WI38 (cell line): ENCODE measurements around the gene TDRD15.
"Not testable (repeated sequence)": the region's sequence is repeated elsewhere in the genome, so short reads cannot be mapped to it uniquely, and the experiment has no call there.

Source experiments
- H3K4me3 ChIP-seq: 2 replicates; pipeline ENCODE4 v1.5.1; 2011; ENCODE audit warnings: low read depth, mild to moderate bottlenecking, control low read depth, low read length
- TF ChIP-seq, protein P1 (sequence below): IDR thresholded peaks from 2 replicates; pipeline ENCODE4 v1.5.1; 2012; ENCODE audit warnings: low read depth, mild to moderate bottlenecking, control low read depth, low read length

TDRD15 gene

DNA sequence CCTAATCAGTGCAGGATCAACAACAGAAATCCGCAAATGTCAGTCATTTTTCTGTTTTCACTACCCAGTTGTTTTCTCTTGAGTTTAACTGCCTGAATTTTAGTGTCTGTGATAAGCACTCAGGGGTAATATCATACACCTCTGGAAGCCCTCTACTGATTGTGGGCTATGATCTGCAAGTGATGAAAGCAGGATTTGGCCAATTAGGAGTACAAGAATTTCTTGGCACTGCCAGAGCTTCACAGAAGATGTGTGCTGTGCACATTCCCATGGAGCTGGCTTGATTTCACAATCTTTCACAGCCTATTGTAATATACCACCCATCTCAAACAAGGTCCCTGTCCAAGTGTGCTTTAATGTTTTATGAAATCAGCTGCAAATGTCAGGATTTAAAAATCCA is 27.3 kb upstream of the TDRD15 start:
- TF ChIP-seq, protein P1, sequence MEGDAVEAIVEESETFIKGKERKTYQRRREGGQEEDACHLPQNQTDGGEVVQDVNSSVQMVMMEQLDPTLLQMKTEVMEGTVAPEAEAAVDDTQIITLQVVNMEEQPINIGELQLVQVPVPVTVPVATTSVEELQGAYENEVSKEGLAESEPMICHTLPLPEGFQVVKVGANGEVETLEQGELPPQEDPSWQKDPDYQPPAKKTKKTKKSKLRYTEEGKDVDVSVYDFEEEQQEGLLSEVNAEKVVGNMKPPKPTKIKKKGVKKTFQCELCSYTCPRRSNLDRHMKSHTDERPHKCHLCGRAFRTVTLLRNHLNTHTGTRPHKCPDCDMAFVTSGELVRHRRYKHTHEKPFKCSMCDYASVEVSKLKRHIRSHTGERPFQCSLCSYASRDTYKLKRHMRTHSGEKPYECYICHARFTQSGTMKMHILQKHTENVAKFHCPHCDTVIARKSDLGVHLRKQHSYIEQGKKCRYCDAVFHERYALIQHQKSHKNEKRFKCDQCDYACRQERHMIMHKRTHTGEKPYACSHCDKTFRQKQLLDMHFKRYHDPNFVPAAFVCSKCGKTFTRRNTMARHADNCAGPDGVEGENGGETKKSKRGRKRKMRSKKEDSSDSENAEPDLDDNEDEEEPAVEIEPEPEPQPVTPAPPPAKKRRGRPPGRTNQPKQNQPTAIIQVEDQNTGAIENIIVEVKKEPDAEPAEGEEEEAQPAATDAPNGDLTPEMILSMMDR = no peak
- H3K4me3 ChIP-seq = no peak overlapping the region

DNA sequence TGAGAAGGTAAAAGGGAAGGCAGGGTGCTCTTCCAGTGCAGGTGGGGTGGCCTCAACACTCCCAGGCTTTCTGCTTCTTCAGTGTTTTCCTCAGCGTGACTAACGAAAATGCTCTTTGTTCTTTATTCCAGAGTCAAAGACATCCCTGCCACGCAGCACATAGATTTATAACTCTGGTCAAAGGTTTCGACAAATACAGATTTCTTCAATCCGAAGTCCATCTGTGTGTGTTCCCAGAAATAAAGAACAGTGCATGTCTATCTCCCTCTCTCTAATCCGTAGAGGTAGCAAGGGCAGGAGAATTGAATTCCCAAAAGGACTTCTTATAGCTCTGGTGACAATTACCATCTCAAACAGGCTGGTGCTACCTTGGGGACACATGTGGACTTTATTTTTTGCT is 26.4 kb upstream of the TDRD15 start:
- no peak overlapping the region for H3K4me3 ChIP-seq
- TF ChIP-seq, protein P1 = no peak

DNA sequence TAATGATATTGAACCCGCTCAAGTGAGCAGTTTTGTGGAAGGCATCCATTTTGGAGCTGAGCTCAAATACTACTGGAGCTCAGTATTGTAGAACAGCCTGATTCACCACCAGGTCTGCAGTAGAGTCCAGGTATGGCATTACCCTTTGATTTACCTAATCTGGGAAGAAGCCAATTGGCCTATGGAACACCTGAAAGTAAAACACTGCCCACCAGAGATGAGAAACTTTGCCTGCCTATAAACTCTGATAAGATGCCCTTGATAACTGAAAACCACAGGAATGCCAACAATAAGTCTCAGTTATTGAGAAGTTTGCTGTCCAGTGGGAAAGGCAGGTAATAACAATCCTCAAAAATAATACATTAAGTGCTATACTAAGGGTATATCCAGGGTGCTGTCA is 25.5 kb upstream of the TDRD15 start:
- TF ChIP-seq, protein P1 = no peak
- H3K4me3 ChIP-seq = no peak overlapping the region

DNA sequence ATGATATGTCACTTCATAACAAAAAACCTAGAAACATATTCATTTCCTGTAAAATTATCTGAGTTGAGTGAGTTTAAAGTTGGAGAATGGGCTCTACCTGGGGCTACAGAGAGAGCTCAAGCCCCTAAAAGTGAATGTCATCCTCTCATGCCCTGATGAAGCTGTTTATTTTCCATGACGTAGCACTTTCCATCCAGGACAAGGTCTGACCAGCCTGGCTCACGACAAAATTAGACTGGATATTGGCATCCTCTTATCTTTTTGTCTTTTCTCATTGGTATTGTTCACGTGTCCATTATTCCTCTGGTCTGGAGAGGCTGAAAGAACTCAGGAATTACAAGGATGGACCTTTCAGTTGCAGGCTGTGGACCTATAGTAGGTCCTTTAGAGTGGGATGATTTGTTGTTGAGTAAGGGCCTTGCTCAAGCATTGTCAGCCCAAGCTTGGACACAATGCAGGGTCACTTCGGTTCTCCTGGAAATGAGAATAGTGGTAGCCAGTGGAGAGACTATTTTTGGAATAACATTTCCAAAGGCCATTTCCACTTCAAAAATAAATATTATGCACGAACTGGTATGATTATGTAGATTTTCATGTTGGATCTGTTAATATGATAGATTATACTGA is 24.4 kb upstream of the TDRD15 start:
- H3K4me3 ChIP-seq = no peak overlapping the region
- TF ChIP-seq, protein P1 = no peak

DNA sequence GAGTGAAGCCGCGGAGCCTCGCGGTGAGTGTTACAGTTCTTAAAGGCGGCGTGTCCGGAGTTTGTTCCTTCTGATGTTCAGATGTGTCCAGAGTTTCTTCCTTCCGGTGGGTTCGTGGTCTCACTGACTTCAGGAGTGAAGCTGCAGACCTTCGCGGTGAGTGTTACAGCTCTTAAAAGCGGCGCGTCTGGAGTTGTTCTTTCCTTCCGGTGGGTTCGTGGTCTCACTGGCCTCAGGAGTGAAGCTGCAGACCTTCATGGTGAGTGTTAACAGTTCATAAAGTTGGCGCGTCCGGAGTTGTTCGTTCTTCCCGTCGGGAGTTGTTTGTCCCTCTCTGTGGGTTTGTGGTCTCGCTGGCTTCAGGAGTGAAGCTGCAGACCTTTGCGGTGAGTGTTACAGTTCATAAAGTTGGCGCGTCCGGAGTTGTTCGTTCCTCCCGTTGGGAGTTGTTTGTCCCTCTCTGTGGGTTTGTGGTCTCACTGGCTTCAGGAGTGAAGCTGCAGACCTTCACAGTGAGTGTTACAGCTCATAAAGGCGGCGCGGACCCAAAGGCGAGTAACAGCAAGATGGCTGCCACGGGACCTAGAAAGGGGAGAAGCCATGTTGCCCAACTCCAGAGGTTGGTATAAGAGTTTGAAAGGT is 22.1 kb upstream of the TDRD15 start:
- H3K4me3 ChIP-seq = not testable (repeated sequence)

DNA sequence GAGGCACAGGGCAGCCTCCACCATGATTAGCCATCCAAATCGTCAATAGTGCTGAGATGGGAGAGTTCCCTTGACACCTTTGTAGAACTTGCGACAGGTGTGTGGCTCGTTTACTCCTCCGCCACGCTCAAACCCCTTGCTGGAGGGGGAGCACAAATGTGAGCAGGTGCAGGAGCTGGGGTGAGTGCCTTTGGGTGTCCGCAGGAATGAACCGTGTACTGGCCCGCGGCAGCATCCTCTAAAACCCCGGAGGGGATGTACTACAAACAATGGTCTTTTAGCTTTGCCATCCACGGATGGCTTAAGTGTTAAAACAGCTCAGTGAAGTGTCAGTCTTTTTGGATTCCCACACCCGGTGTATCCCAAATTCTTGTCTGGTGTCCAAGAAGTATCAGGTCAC is 21.4 kb upstream of the TDRD15 start:
- H3K4me3 ChIP-seq = no peak overlapping the region
- TF ChIP-seq, protein P1 = no peak

DNA sequence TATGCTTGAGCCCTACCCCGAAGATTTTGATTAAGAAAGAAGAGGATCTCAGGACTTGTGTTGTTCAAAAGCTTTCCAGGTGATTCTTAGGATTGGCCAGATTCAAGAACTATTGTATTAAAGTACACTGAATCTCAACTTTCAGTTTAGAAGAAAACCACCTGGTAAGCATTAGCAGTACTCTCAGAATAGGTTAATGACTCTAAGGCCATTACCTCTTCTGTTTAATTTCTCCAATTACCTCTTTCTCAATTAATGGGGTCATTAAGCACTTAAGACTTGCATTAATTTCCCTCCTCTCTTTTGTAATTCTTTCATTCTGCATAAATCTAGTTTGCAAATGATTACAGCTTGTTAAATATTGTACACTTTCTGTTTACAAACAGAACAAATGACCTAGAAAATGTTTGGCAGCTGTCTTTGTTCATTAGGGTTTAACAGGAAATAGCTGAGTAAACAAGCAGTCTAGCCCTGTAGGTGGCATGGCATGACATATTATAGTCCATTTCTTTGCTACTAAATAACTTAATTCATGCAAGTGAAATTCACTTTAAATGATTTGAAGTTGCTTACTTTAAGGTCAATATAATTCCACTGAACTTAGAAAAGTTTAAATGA is 20.4 kb upstream of the TDRD15 start:
- no peak overlapping the region for H3K4me3 ChIP-seq
- TF ChIP-seq, protein P1 = no peak
